HG03039 (cell line): ENCODE results near the gene TSPYL1.

Experiments
- ATAC-seq: cut with Tn5 transposase; IDR thresholded peaks from one replicate; pipeline ENCODE4 v1.9.1; 2021; ENCODE audit warnings: mild to moderate bottlenecking, moderate library complexity; ENCODE audit not compliant: unreplicated experiment

The TSPYL1 gene

GRCh38 chr6:116265041-116265829 lies 14.5 kb downstream of the TSPYL1 start:
- no peak for ATAC-seq

GRCh38 chr6:116263353-116263752 lies 16.4 kb downstream of the TSPYL1 start:
- no peak for ATAC-seq

- ATAC-seq = no peak
Measured at GRCh38 chr6:116258520-116258919, 21.2 kb downstream of the TSPYL1 start.

- ATAC-seq = no peak
Measured at GRCh38 chr6:116256694-116257093, 23.0 kb downstream of the TSPYL1 start.

- ATAC-seq = no peak
Measured at GRCh38 chr6:116255246-116255800, 24.4 kb downstream of the TSPYL1 start.

- ATAC-seq = no peak
Measured at GRCh38 chr6:116254297-116255056, 25.3 kb downstream of the TSPYL1 start.

- ATAC-seq = peak; percentile 99
Measured at GRCh38 chr6:116253505-116254296, 26.0 kb downstream of the TSPYL1 start, which contains the start of gene TSPYL4. TSPYL4 (minus strand) TSS chr6:116254075; CDS start chr6:116254008, 67 bp downstream.

- ATAC-seq = no peak
Measured at GRCh38 chr6:116253188-116253504, 26.6 kb downstream of the TSPYL1 start.

- ATAC-seq = no peak
Measured at GRCh38 chr6:116251568-116252384, 28.0 kb downstream of the TSPYL1 start.

- no peak for ATAC-seq
Measured at GRCh38 chr6:116248577-116248976, 31.2 kb downstream of the TSPYL1 start.

GRCh38 chr6:116247285-116247684 lies 32.4 kb downstream of the TSPYL1 start:
- ATAC-seq = no peak

- no peak for ATAC-seq
Measured at GRCh38 chr6:116246089-116246488, 33.6 kb downstream of the TSPYL1 start.

GRCh38 chr6:116244284-116244683 lies 35.4 kb downstream of the TSPYL1 start:
- ATAC-seq = no peak

GRCh38 chr6:116239856-116240255 lies 39.9 kb downstream of the TSPYL1 start:
- ATAC-seq = no peak

- no peak for ATAC-seq
Measured at GRCh38 chr6:116239256-116239655, 40.5 kb downstream of the TSPYL1 start.

- no peak for ATAC-seq
Measured at GRCh38 chr6:116238083-116238482, 41.6 kb downstream of the TSPYL1 start.

GRCh38 chr6:116234689-116235088 lies 45.0 kb downstream of the TSPYL1 start:
- ATAC-seq = no peak

GRCh38 chr6:116229287-116229913 lies 50.3 kb downstream of the TSPYL1 start:
- ATAC-seq = no peak
